CD14-positive monocyte (primary cell): ENCODE data around the gene TRAPPC3L. TPM values are rescaled to one million over a fixed set of nuclear protein-coding genes. Genes with fewer than 3 reads are reported as not detected.

ENCODE experiments used
- DNase-seq, 3 donors: peaks; one replicate each; pipeline ENCODE4 v3.0.0-alpha.2; 2011 to 2022
- H2AFZ ChIP-seq: 2 replicates; pipeline ENCODE4 v1.6.0; 2012; ENCODE audit warnings: mild to moderate bottlenecking, low read depth, low read length, inconsistent platforms; ENCODE audit not compliant: insufficient read depth, poor library complexity, severe bottlenecking
- H3K27ac ChIP-seq, 2 donors: 1 replicate in 1 of 2; 2 replicates in 1 of 2; pipeline ENCODE4 v1.5.1; 2012 to 2013; ENCODE audit warnings: low read length in 2 of 2, control low read depth in 1 of 2, inconsistent platforms in 1 of 2, low read depth in 1 of 2, mild to moderate bottlenecking in 1 of 2
- H3K27me3 ChIP-seq, 2 donors: one replicate each; pipeline versions ENCODE4 v1.6.0 to v1.6.1; 2011 to 2013; ENCODE audit warnings: low read length in 2 of 2; ENCODE audit not compliant: control insufficient read depth in 2 of 2, insufficient read depth in 2 of 2
- H3K36me3 ChIP-seq, 2 donors: replicated peaks in 1 of 2; 1 replicate in 1 of 2; 2 replicates in 1 of 2; pipeline versions ENCODE4 v1.5.1 to v1.6.1; 2012 to 2013; ENCODE audit warnings: low read length in 2 of 2, control low read depth in 1 of 2, inconsistent platforms in 1 of 2, mild to moderate bottlenecking in 1 of 2; ENCODE audit not compliant: insufficient read depth in 2 of 2, control insufficient read depth in 1 of 2
- H3K4me1 ChIP-seq, 2 donors: 1 replicate in 1 of 2; 2 replicates in 1 of 2; pipeline versions ENCODE4 v1.5.1 to v1.6.1; 2012 to 2013; ENCODE audit warnings: low read length in 2 of 2, control low read depth in 1 of 2, inconsistent platforms in 1 of 2, mild to moderate bottlenecking in 1 of 2, moderate library complexity in 1 of 2; ENCODE audit not compliant: insufficient read depth in 2 of 2, control insufficient read depth in 1 of 2
- H3K4me2 ChIP-seq: replicated peaks from 2 replicates; pipeline ENCODE3; 2012; ENCODE audit warnings: low read length, moderate library complexity, mild to moderate bottlenecking; ENCODE audit not compliant: poor library complexity, severe bottlenecking; ENCODE audit errors: extremely low read depth
- H3K4me3 ChIP-seq, 3 experiments: fragments of 200-600 bp in 1 of 3; sonication (generic) in 1 of 3; replicated peaks in 1 of 3; 1 replicate in 2 of 3; 2 replicates in 1 of 3; pipeline ENCODE4 v1.5.1; 2011 to 2013; ENCODE audit warnings: low read length in 3 of 3, mild to moderate bottlenecking in 3 of 3, control low read depth in 2 of 3, low read depth in 2 of 3, inconsistent platforms in 1 of 3, moderate library complexity in 1 of 3
- H3K79me2 ChIP-seq: 2 replicates; pipeline ENCODE4 v1.6.0; 2012; ENCODE audit warnings: mild to moderate bottlenecking, control low read depth, inconsistent platforms, low read length, moderate library complexity; ENCODE audit not compliant: insufficient read depth
- H3K9ac ChIP-seq: 2 replicates; pipeline ENCODE4 v1.6.0; 2017; ENCODE audit warnings: low read length, mild to moderate bottlenecking; ENCODE audit not compliant: insufficient read depth, poor library complexity, severe bottlenecking
- H3K9me3 ChIP-seq, 2 donors: replicated peaks in 1 of 2; 1 replicate in 1 of 2; 2 replicates in 1 of 2; pipeline versions ENCODE4 v1.5.1 to v1.6.1; 2012 to 2013; ENCODE audit warnings: low read length in 2 of 2, control low read depth in 1 of 2; ENCODE audit not compliant: control insufficient read depth in 1 of 2, insufficient read depth in 1 of 2
- H4K20me1 ChIP-seq: 2 replicates; pipeline ENCODE4 v1.6.0; 2012; ENCODE audit warnings: mild to moderate bottlenecking, low read length, control low read depth, moderate library complexity; ENCODE audit not compliant: insufficient read depth
- H3K27ac Mint-ChIP-seq, 7 donors: one replicate each; pipeline ENCODE4 v1.8.0; 2020; ENCODE audit warnings: mild to moderate bottlenecking in 7 of 7, mixed read lengths in 7 of 7, moderate library complexity in 6 of 7, inconsistent platforms in 2 of 7
- H3K27me3 Mint-ChIP-seq, 3 donors: one replicate each; pipeline ENCODE4 v1.8.0; 2021 to 2022; ENCODE audit warnings: low read depth in 3 of 3, mild to moderate bottlenecking in 3 of 3, mixed read lengths in 3 of 3, moderate library complexity in 3 of 3, inconsistent platforms in 1 of 3
- H3K36me3 Mint-ChIP-seq, 2 donors: one replicate each; pipeline ENCODE4 v1.8.0; 2020; ENCODE audit warnings: mixed read lengths in 2 of 2, inconsistent platforms in 1 of 2, mild to moderate bottlenecking in 1 of 2
- H3K4me1 Mint-ChIP-seq: one replicate; pipeline ENCODE4 v1.8.0; 2020; ENCODE audit warnings: mild to moderate bottlenecking, mixed read lengths
- H3K4me3 Mint-ChIP-seq, 2 donors: one replicate each; pipeline ENCODE4 v1.8.0; 2020; ENCODE audit warnings: mild to moderate bottlenecking in 2 of 2, mixed read lengths in 2 of 2, moderate library complexity in 1 of 2
- H3K9me3 Mint-ChIP-seq, 7 donors: one replicate each; pipeline ENCODE4 v1.8.0; 2020 to 2022; ENCODE audit warnings: mixed read lengths in 7 of 7, mild to moderate bottlenecking in 6 of 7, moderate library complexity in 6 of 7, inconsistent platforms in 2 of 7
- CTCF ChIP-seq: fragments of 200-600 bp; IDR thresholded peaks from one replicate; pipeline ENCODE4 v1.8.0; 2022; ENCODE audit warnings: antibody characterized with exemption, mild to moderate bottlenecking
- WGBS: methylation state at CpG from one replicate; pipeline ENCODE4 v1.1.5; 2013; ENCODE audit warnings: missing lambda C conversion rate; ENCODE audit not compliant: insufficient coverage; 5-methylcytosine and 5-hydroxymethylcytosine counted together
- intact Hi-C, 2 donors: fragments of 100-400 bp; cut with micrococcal nuclease; formaldehyde crosslinking; loops; one replicate each; pipeline versions ENCODE4 v1.15.0 to v1.15.1; 2023
- polyA plus RNA-seq, 3 donors: library from polyadenylated mRNA; depleted of rRNA in 1 of 3; unstranded in 2 of 3; stranded (reverse) in 1 of 3; fragments of 300-500 nt in 2 of 3; fragments of >200 nt in 1 of 3; fragmentation: Illumina TruSeq in 2 of 3; gene quantifications; 1 replicate in 2 of 3; 2 replicates in 1 of 3; pipeline ENCODE4 v1.2.3, GENCODE V29; 2012 to 2021

The TRAPPC3L gene
- polyA plus RNA-seq, 3 donors, result 0.17 TPM; not detected in 2

DNA sequence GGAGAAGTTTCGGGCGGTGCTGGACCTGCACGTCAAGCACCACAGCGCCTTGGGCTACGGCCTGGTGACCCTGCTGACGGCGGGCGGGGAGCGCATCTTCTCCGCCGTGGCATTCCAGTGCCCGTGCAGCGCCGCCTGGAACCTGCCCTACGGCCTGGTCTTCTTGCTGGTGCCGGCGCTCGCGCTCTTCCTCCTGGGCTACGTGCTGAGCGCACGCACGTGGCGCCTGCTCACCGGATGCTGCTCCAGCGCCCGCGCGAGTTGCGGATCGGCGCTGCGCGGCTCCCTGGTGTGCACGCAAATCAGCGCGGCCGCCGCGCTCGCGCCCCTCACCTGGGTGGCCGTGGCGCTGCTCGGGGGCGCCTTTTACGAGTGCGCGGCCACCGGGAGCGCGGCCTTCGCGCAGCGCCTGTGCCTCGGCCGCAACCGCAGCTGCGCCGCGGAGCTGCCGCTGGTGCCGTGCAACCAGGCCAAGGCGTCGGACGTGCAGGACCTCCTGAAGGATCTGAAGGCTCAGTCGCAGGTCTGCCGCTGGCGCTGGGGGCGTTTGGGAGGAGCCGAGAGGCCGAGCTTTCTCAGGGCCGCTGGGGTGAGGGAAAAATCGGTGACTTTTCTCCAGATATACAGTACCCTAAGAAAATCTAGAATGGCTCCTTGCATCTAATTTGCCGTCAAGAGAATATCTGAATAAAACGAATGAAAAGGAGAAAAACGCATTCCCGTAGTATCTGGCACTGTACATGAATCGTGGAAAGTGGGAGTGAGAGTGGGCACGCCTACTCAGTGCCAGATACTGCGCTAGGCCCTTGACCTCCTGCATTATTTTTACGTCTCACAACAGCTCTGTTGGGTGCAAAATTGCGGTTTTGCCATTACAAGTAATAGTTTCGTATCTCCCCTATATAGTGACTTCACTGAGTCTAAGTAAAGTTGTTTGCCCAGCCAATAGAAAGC lies 83.3 kb downstream of the TRAPPC3L start:
- Mint-ChIP-seq H3K4me3 (peak overlapping the region; percentile 87 to 93), H3K9me3 (peaks cover 0 to 3% (median 0%) of the 10 kb centered on the region in 7 donors), H3K4me1 (peaks cover 68% of the 10 kb centered on the region), H3K36me3 (peaks cover 8 to 11% of the 10 kb centered on the region in 2 donors), H3K27me3 (peaks cover 0 to 3% (median 2%) of the 10 kb centered on the region in 3 donors), H3K27ac (peak overlapping the region; percentile 79 to 91 (median 87))
- TF ChIP-seq CTCF, result no peak
- H3K27ac ChIP-seq, result peak overlapping the region; percentile 61 to 68
- peaks cover 47 to 69% of the 10 kb centered on the region in 2 donors for H3K4me1 ChIP-seq
- no peaks in the 10 kb centered on the region for H3K36me3 ChIP-seq
- peak overlapping the region; percentile 38 to 75 (median 59) for H3K4me3 ChIP-seq
- DNase-seq, result peak; percentile 62 to 73 (median 63)
- intact Hi-C loops, result loop anchor here in 1 of 2 donors (2.0 kb wide), 1 partner anchor 13 kb away; no protein-coding TSS in a partner anchor
- peak overlapping the region; percentile 78 for H3K4me2 ChIP-seq
- no peaks in the 10 kb centered on the region for H4K20me1 ChIP-seq
- under 1% methylated on average over 70 of the region's 84 CpGs for WGBS
- H3K79me2 ChIP-seq, result peaks cover 14% of the 10 kb centered on the region
- peak overlapping the region; percentile 69 for H3K9ac ChIP-seq
- peak overlapping the region; percentile 88 for H2AFZ ChIP-seq
- no peaks in the 10 kb centered on the region for H3K27me3 ChIP-seq
- H3K9me3 ChIP-seq, result no peaks in the 10 kb centered on the region

DNA sequence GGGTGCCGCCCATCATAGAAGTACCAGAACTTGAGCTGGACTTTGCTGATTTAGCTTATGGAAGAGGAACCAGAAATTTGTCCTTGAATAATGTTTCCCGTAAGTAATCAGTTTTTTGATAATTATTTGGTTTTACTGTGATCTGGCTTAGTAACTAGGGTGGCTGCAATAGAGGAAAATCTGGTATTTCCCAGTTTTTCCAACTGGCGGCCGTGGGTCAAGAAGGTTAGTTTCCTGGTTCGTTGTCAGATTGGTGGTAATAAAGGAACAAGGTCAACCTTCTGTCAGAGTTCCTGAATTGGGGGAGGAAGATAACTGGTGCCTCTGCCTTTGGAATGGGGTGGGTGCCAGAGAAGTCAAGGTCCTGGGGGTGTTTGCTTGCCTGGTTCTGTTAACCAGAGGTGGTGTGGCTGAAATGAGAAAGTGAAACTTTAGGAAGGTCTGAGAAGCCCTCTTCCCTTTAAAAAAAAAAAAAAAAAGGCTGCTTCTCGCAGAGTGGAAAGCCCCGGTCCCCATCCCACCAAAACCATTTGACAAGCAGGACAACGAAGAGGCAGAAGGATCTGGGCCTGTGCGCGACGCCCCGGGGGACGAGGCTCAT lies 84.1 kb downstream of the TRAPPC3L start, which contains the start of gene CALHM6:
Gene CALHM6, plus strand, starts transcription at position 45 of the 601 bp plus-strand sequence. Its CDS starts 555 bp downstream, at position 600.
- peaks cover 14% of the 10 kb centered on the region for H3K79me2 ChIP-seq
- peaks cover 0 to 3% (median 0%) of the 10 kb centered on the region in 7 donors for H3K9me3 Mint-ChIP-seq
- H3K27ac Mint-ChIP-seq, result peak within 1 kb of the TSS; percentile 79 to 91 (median 87)
- peak within 1 kb of the TSS; percentile 69 for H3K9ac ChIP-seq
- intact Hi-C loops, result no loop called here
- peak within 1 kb of the TSS; percentile 61 to 68 for H3K27ac ChIP-seq
- peaks cover 68% of the 10 kb centered on the region for H3K4me1 Mint-ChIP-seq
- 20% methylated on average over 11 of the region's 13 CpGs for WGBS
- peak within 1 kb of the TSS; percentile 38 to 75 (median 59) for H3K4me3 ChIP-seq
- H3K4me2 ChIP-seq, result peak within 1 kb of the TSS; percentile 78
- peak in 1 of 3 donors; percentile 35 for DNase-seq
- H3K27me3 ChIP-seq, result no peaks in the 10 kb centered on the region
- no peak for TF ChIP-seq CTCF
- no peaks in the 10 kb centered on the region for H3K36me3 ChIP-seq
- H3K36me3 Mint-ChIP-seq, result peaks cover 8 to 11% of the 10 kb centered on the region in 2 donors
- peak within 1 kb of the TSS; percentile 88 for H2AFZ ChIP-seq
- H3K9me3 ChIP-seq, result no peaks in the 10 kb centered on the region
- H3K4me1 ChIP-seq, result peaks cover 52 to 69% of the 10 kb centered on the region in 2 donors
- H3K27me3 Mint-ChIP-seq, result peaks cover 0 to 3% (median 2%) of the 10 kb centered on the region in 3 donors
- no peaks in the 10 kb centered on the region for H4K20me1 ChIP-seq
- peak within 1 kb of the TSS; percentile 87 to 93 for H3K4me3 Mint-ChIP-seq
